Coronary artery (tissue), 2 donors: Measurements from ENCODE around the gene TMEM271.
"Not testable (repeated sequence)": the region's sequence is repeated elsewhere in the genome, so short reads cannot be mapped to it uniquely, and the experiment has no call there.

ENCODE experiments used
- DNase-seq: peaks from one replicate; pipeline ENCODE4 v3.0.0-alpha.2; 2017; ENCODE audit warnings: low spot score
- H3K27ac ChIP-seq, 2 donors: fragments of 200-600 bp; sonication (generic); one replicate each; pipeline ENCODE4 v1.5.1; 2016 to 2019
- H3K4me3 ChIP-seq: fragments of 200-600 bp; sonication (generic); 2 replicates; pipeline ENCODE4 v1.5.1; 2016; ENCODE audit warnings: mild to moderate bottlenecking, moderate library complexity
- TF ChIP-seq, protein P1 (sequence below): fragments of 200-600 bp; sonication (generic); IDR thresholded peaks from one replicate; pipeline ENCODE4 v1.5.1; 2019; ENCODE audit warnings: antibody characterized with exemption

TMEM271 gene

DNA sequence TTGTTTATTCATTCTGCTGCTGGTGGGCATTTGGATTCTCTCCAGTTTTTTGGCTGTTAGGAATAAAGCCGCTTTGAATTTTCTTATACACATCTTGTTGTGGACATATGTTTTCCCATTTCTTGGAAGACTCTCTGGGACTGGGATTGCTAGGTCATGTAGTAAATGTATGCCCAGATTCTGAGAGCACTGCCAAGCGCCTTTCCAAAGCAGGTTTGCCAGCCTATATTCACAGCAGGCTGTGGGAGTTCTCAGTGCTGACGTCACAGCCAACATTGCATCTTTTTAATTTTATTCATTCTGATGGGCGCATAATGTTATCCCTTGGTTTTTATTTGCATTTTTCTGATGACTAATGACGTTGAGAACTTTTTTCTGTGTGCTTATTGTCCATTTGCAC lies 24.1 kb downstream of the TMEM271 start:
- DNase-seq = no peak
- Histone ChIP-seq H3K4me3 (no peak overlapping the region), H3K27ac (no peak overlapping the region)
- TF ChIP-seq, protein P1, sequence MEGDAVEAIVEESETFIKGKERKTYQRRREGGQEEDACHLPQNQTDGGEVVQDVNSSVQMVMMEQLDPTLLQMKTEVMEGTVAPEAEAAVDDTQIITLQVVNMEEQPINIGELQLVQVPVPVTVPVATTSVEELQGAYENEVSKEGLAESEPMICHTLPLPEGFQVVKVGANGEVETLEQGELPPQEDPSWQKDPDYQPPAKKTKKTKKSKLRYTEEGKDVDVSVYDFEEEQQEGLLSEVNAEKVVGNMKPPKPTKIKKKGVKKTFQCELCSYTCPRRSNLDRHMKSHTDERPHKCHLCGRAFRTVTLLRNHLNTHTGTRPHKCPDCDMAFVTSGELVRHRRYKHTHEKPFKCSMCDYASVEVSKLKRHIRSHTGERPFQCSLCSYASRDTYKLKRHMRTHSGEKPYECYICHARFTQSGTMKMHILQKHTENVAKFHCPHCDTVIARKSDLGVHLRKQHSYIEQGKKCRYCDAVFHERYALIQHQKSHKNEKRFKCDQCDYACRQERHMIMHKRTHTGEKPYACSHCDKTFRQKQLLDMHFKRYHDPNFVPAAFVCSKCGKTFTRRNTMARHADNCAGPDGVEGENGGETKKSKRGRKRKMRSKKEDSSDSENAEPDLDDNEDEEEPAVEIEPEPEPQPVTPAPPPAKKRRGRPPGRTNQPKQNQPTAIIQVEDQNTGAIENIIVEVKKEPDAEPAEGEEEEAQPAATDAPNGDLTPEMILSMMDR = no peak

DNA sequence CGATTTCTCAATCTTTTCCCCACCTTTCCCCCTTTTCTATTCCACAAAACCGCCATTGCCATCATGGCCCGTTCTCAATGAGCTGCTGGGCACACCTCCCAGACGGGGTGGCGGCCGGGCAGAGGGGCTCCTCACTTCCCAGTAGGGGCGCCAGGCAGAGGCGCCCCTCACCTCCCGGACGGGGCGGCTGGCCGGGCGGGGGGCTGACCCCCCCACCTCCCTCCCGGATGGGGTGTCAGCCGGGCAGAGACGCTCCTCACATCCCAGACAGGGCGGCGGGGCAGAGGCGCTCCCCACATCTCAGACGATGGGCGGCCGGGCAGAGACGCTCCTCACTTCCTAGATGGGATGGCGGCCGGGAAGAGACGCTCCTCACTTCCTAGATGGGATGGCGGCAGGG lies 25.8 kb downstream of the TMEM271 start:
- not testable (repeated sequence) for H3K4me3 ChIP-seq, DNase-seq

DNA sequence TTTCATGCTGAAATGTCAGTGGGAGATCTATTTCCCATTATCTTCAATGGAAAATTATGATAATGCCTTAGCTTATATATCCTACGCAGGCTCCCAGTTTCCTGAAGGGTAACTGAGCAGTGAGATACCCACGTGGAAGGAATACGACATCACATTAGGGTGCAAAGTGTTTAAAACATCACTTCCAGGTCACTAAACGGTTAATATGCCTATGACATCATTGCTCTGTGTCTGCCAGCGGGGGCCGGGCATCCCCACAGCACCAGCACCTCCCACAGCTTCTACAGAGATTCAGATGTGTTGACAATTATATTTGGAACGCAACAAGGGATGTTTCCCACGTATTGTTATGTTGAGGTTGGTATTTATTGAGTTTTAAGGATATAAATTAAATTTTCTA lies 27.1 kb downstream of the TMEM271 start:
- DNase-seq = no peak
- H3K4me3 ChIP-seq = no peak overlapping the region
- H3K27ac ChIP-seq = no peak overlapping the region
- TF ChIP-seq, protein P1 = no peak

More for the DNA sequence above, 25.8 kb downstream of the TMEM271 start:
- H3K27ac ChIP-seq = not testable (repeated sequence)

DNA sequence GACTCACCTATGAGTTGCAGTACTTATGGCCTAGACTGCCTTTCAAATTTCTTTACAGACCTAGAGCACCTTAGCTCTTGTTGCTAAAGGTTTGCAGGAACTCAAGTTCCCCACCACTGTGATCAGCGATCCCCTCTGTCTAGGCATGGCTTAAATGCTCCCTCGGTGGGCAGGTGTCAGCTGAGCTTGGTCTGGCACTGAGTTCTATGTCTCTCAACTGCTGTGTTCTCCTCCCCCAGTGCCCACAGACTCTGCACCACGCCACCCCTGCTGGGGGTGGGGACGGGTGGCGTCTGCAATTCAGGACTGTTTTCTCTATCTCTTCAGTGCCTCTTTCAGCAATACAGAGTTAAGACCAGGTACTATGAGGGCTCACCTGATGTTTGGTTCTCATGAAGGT lies 30.5 kb downstream of the TMEM271 start:
- Histone ChIP-seq H3K27ac (no peak overlapping the region), H3K4me3 (no peak overlapping the region)
- DNase-seq = peak; percentile 53
- TF ChIP-seq, protein P1 = no peak

DNA sequence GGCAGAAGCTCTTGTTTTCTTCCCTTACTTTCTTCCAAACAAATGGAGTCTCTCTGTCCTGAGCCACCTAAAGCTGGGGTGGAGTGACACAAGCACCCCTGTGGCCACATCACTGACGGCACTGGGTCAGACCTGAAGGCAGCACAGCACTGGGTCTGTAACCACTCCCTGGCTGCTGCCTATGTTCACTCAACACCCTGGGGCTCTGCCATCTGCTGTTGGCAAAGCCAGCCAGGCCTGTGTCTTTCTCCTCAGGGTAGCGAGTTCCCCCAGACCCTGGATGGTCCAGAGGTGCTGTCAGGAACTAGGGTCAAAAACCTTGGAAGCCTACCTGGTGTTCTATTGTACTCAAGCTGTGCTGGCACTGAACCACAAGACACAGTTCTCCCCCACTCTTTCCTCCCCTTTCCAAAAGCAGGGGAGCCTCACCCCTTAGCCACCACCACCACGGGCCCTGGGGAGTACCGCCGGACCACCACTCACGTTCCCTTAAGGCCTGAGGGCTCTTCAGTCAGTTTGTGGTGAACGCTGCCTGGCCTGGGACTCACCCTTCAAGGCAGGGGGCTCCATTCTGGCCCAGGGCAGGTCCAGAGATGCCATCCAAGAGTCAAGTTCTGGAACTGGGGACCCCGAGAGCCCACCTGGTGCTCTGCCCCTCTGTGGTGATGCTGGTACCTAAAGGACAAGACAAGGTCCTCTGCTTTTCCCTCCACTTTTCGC lies 31.5 kb downstream of the TMEM271 start:
- Histone ChIP-seq H3K4me3 (no peak overlapping the region), H3K27ac (no peak overlapping the region)
- peak; percentile 43 for DNase-seq
- TF ChIP-seq, protein P1 = no peak

DNA sequence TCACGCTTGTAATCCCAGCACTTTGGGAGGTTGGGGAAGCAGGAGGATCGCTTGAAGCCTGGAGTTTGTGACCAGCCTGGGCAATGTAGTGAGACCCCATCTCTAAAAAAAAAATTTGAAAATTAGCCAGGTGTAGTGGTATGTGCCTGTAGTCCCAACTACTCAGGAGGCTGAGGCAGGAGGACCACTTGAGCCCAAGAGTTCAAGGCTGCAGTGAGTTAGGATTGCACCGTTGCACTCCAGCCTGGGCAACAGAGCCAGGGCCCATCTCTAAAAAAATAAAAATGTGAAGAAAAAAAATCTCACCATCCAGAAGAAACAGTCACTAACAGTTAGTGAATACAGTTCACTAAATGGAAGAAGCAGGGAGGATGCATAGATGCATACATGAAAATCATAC lies 34.8 kb downstream of the TMEM271 start:
- TF ChIP-seq, protein P1 = no peak
- H3K4me3 ChIP-seq = no peak overlapping the region
- no peak overlapping the region for H3K27ac ChIP-seq
- no peak for DNase-seq

DNA sequence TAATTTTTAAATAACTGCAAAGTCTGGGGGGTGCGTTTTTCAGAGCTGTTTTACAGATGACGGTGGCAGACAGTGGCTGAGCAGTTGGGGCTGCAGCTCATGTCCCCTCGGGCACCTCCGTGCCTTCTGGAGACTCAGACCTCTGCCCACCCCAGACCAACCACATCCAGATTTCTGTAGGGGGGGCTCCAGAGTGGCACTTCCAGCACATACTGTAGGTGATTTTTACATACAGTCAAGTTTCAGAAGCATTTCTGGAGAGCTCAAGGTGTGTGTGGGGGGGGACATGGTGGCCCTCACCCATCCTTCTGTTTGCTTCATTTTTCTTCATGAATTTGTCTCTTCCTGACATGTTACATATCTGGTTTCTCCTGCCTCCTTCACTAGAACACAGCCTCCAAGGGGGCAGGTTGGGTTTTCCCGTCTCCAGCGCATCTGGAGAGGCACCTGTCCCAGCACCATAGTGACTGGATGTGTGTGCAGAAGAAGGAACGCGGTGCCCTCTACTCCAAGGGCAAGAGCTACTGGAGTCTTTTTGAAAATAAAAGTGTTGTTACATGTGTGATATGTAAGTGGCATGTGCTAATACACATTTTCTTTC lies 37.5 kb downstream of the TMEM271 start:
- no peak overlapping the region for H3K27ac ChIP-seq

More for the DNA sequence above, 37.5 kb downstream of the TMEM271 start:
- TF ChIP-seq, protein P1 = no peak
- DNase-seq = no peak
- no peak overlapping the region for H3K4me3 ChIP-seq
